ENCODE measurements around the gene TMPRSS4.

Gene TMPRSS4

DNA sequence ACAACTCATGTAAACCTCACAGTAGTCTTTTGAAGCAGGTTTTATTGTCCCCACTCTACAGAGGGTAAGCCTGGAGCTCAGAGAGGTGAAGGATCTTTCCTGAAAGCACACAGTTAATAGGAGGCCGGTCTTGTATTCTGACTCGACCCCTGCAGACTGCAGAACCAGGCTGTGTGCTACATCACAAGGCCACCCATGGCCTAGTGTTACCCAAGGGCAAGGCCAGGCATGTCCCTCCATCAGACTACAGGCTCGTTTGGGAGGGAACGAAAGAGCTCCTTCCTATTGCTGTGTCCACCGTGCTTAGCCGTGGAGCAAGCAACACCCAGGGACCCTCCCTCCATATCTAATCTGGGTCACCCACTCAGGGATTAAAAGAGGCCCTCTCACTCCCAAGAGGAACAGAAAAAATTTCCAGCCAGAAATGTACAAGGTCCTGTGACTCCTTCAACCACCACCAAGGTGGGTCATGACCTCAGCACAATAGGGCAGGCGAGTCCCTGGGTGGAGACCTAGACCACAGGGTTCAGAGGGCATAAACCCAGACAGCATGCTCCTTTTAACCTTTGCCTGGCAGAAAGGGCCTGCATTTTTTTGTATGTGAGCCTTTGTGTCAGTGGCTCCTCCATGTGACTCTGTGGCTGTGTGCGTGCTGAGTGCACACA lies 16.2 kb downstream of the TMPRSS4 start:
- TF ChIP-seq, protein P1, sequence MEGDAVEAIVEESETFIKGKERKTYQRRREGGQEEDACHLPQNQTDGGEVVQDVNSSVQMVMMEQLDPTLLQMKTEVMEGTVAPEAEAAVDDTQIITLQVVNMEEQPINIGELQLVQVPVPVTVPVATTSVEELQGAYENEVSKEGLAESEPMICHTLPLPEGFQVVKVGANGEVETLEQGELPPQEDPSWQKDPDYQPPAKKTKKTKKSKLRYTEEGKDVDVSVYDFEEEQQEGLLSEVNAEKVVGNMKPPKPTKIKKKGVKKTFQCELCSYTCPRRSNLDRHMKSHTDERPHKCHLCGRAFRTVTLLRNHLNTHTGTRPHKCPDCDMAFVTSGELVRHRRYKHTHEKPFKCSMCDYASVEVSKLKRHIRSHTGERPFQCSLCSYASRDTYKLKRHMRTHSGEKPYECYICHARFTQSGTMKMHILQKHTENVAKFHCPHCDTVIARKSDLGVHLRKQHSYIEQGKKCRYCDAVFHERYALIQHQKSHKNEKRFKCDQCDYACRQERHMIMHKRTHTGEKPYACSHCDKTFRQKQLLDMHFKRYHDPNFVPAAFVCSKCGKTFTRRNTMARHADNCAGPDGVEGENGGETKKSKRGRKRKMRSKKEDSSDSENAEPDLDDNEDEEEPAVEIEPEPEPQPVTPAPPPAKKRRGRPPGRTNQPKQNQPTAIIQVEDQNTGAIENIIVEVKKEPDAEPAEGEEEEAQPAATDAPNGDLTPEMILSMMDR (conservative IDR thresholded peaks at IDR 0.05; ENCODE audit: control insufficient read depth, insufficient read depth, low read depth, low read length) = no peak
- DNase-seq (ENCODE audit: low read depth) = no peak
- no peak overlapping the region for H3K4me3 ChIP-seq (ENCODE audit: control insufficient read depth, low read depth, low read length)

DNA sequence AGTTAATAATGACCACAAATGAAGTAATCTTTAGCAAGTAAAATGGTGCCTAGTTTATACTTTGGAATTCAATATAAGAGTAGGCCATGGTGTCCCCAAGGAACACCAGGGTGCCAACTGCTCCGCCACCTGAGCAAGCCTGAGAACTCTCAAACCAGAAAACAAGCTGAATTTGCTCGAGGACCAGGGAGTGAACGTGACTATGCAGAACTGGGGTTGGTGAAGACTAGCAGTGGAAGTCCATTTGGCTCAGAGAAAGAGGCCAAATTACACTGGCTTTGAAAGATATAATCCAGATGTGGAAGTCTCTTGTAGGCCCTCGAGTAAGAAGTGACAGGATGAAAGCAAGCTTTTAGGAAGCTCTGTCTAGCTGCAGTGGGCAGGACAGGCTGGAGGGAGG lies 18.6 kb downstream of the TMPRSS4 start:
- DNase-seq (ENCODE audit: low read depth) = no peak
- TF ChIP-seq, protein P1 (conservative IDR thresholded peaks at IDR 0.05; ENCODE audit: control insufficient read depth, insufficient read depth, low read depth, low read length) = no peak

DNA sequence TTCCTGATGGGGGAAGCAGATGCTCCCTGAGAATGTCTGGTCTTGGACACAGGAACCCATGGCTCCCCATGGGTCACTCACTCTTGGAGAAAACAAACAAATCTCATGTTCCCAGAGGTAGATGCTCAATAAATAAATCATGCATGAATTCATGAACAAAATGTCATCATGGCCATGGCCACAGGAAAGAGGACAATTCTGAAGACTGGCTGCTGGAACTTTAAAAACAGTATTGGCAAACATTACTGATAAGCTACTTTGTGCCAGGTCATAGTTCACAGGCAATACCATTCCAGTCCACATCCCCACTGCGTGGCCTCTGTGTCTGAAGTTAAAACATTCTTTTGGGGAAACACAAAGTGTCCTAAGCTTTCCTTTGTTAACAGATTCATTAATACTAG lies 19.1 kb downstream of the TMPRSS4 start:
- TF ChIP-seq, protein P1 (conservative IDR thresholded peaks at IDR 0.05; ENCODE audit: control insufficient read depth, insufficient read depth, low read depth, low read length) = no peak
- no peak for DNase-seq (ENCODE audit: low read depth)
- no peak overlapping the region for H3K4me3 ChIP-seq (ENCODE audit: control insufficient read depth, low read depth, low read length)

More for the DNA sequence above, 18.6 kb downstream of the TMPRSS4 start:
- no peak overlapping the region for H3K4me3 ChIP-seq (ENCODE audit: control insufficient read depth, low read depth, low read length)

DNA sequence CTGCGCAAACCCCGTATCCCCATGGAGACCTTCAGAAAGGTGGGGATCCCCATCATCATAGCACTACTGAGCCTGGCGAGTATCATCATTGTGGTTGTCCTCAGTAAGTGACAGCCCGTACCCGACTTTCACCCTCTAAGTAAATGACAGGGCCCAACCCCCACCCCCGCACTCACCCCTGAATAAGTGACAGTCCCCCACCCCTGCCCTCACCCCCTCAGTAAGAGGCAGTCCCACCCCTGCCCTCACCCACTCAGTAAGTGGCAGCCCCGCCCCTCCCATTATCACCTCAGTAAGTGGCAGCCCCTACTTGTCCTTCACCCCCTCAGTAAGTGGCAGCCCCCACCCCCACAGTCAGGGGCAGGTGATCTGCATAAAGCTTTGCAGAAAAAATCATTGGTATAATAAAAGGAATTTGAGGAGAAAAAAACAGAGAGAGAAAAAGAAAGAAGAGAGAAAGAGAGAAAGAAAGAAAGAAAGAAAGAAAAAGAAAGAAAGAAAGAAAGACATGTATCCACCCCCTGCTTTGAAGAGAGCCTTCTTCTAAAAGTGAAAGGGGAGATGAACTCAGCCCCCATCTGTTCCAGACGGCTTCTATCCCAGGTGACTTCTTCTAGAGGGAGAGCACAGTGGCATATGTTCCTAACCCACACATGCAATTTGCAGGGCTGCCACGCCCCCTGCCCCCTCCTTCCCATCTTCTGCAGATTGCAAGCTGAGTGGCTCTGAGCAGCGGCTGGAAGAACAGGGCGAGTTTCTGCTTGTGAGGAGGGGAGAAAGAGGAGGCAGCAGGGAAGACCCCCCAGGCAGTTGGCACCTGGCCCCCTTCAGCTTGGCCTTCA lies 22.3 kb downstream of the TMPRSS4 start:
- DNase-seq (ENCODE audit: low read depth) = no peak
- TF ChIP-seq, protein P1 (conservative IDR thresholded peaks at IDR 0.05; ENCODE audit: control insufficient read depth, insufficient read depth, low read depth, low read length) = no peak

DNA sequence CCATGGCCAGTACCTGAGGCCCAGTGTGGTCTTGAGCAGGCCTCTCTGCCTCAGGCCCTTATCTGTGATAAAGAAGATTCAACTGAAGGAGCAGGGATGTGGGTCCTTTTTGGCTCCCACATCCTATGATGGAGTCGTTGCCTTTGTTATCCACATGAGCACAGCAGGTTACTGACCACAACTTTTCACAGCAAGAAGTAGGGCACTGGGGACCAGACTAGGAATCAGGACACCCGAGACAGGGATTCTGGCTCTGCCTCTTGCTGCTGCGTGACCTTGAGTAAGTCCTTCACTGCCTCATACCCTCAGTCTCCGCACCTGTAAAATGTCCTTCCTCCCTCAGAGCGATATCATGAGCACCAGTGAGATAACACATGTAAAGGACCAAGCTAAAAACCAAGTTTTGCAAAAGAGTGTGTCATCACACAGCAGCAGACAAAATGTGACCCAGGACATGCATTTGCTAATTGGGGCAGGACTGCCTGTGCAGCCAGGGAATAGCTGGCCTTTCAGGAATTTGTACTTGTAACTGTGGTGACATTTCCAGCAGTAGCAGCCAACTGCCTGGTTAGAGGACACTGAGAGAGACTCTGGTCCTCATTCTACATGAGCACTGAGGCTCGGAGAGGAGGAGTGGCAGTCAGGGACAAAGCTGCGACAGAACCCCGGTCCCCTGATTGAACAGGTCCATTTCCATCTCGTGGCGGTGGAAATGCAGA lies 23.1 kb downstream of the TMPRSS4 start:
- TF ChIP-seq, protein P1 (conservative IDR thresholded peaks at IDR 0.05; ENCODE audit: control insufficient read depth, insufficient read depth, low read depth, low read length) = no peak
- DNase-seq (ENCODE audit: low read depth) = no peak
- H3K4me3 ChIP-seq (ENCODE audit: control insufficient read depth, low read depth, low read length) = no peak overlapping the region

More for the DNA sequence above, 22.3 kb downstream of the TMPRSS4 start:
- no peak overlapping the region for H3K4me3 ChIP-seq (ENCODE audit: control insufficient read depth, low read depth, low read length)

DNA sequence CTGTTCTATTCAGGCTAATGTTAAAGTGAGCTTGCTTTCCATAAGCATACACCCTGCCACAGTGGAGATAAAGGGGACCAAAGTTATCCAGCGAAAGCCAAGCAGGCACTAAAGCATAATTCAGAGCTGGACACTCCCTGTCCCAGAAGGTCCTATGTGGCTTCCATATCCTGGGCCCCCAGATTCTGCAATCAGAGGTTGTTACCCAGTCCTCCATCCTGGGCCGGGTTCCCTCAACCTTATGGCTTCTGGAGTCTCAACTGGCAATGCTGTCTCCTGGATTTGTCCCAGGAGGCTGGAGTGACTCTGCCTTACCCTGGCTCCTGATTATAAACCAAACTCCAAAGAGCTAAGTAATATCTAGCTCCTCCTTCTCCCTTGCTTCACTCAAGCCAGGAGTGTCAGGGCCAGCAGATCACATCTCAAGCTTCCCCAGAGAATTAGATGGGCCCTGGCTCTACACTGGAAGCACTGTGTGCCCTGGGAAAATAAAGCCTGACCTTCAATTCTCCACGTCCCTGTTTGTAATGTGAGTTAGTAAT lies 23.9 kb downstream of the TMPRSS4 start:
- no peak for DNase-seq (ENCODE audit: low read depth)
- TF ChIP-seq, protein P1 (conservative IDR thresholded peaks at IDR 0.05; ENCODE audit: control insufficient read depth, insufficient read depth, low read depth, low read length) = no peak
- no peak overlapping the region for H3K4me3 ChIP-seq (ENCODE audit: control insufficient read depth, low read depth, low read length)

Measured in fibroblast of mammary gland (primary cell).